Measurements from ENCODE around the gene ZNF407. TPM values are rescaled to one million over a fixed set of nuclear protein-coding genes. Genes with fewer than 3 reads are reported as not detected.
A peak's percentile ranks its signal among the peaks of the same experiment; 100 is the strongest.

ZNF407 gene
- total and polyA plus RNA-seq, 11 donors, result 3.8 to 14.7 (median 11.5) TPM

GRCh38 chr18:75010689-75011088 is 413.0 kb downstream of the ZNF407 start:
- Histone ChIP-seq H3K9me3 (no peaks in the 10 kb centered on the region), H3K4me1 (peaks cover 0 to 12% (median 5%) of the 10 kb centered on the region in 12 donors), H3K4me3 (no peak overlapping the region), H3K27ac (peak overlapping the region in 6 of 12 donors; percentile 3 to 42 (median 12)), H3K27me3 (no peaks in the 10 kb centered on the region), H3K36me3 (no peaks in the 10 kb centered on the region)
- ATAC-seq (no peak), DNase-seq (no peak)
- intact Hi-C loops (cut with DNase I), result no loop called here
- TF ChIP-seq, protein P1, sequence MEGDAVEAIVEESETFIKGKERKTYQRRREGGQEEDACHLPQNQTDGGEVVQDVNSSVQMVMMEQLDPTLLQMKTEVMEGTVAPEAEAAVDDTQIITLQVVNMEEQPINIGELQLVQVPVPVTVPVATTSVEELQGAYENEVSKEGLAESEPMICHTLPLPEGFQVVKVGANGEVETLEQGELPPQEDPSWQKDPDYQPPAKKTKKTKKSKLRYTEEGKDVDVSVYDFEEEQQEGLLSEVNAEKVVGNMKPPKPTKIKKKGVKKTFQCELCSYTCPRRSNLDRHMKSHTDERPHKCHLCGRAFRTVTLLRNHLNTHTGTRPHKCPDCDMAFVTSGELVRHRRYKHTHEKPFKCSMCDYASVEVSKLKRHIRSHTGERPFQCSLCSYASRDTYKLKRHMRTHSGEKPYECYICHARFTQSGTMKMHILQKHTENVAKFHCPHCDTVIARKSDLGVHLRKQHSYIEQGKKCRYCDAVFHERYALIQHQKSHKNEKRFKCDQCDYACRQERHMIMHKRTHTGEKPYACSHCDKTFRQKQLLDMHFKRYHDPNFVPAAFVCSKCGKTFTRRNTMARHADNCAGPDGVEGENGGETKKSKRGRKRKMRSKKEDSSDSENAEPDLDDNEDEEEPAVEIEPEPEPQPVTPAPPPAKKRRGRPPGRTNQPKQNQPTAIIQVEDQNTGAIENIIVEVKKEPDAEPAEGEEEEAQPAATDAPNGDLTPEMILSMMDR (IDR thresholded peaks at IDR 0.05), result no peak
- TF ChIP-seq POLR2A (IDR thresholded peaks at IDR 0.05), result no peak
- WGBS, 4 donors, result 62 to 70% (median 67%) methylated on average over 2 of the region's 2 CpGs

- TF ChIP-seq, protein P1 (IDR thresholded peaks at IDR 0.05), result no peak
- TF ChIP-seq POLR2A (IDR thresholded peaks at IDR 0.05), result no peak
- Histone ChIP-seq H3K27me3 (no peaks in the 10 kb centered on the region), H3K4me3 (no peak overlapping the region), H3K36me3 (no peaks in the 10 kb centered on the region), H3K27ac (no peak overlapping the region), H3K9me3 (no peaks in the 10 kb centered on the region), H3K4me1 (peaks cover 0 to under 1% (median 0%) of the 10 kb centered on the region in 12 donors)
- ATAC-seq, result no peak
- 88 to 91% (median 89%) methylated on average over 7 of the region's 7 CpGs for WGBS, 4 donors
- no peak for DNase-seq
- intact Hi-C loops (cut with DNase I), result no loop called here
Measured at GRCh38 chr18:75016025-75016717, 418.5 kb downstream of the ZNF407 start.

GRCh38 chr18:75023473-75023872 is 425.8 kb downstream of the ZNF407 start:
- 19 to 35% (median 28%) methylated on average over 4 of the region's 4 CpGs for WGBS, 4 donors
- no peaks in the 10 kb centered on the region for H3K36me3 ChIP-seq
- no peak for ATAC-seq

GRCh38 chr18:75024871-75025270 is 427.2 kb downstream of the ZNF407 start:
- WGBS, 4 donors, result 90 to 95% (median 91%) methylated on average over 8 of the region's 8 CpGs
- TF ChIP-seq, protein P1 (IDR thresholded peaks at IDR 0.05), result no peak
- TF ChIP-seq POLR2A (IDR thresholded peaks at IDR 0.05), result no peak
- H3K9me3 ChIP-seq, result no peaks in the 10 kb centered on the region
- H3K27ac ChIP-seq, result no peak overlapping the region
- ATAC-seq (no peak), DNase-seq (no peak)
- H3K36me3 ChIP-seq, result no peaks in the 10 kb centered on the region
- H3K27me3 ChIP-seq, result no peaks in the 10 kb centered on the region
- intact Hi-C loops (cut with DNase I), result no loop called here
- no peak overlapping the region for H3K4me3 ChIP-seq
- H3K4me1 ChIP-seq, result peaks cover 0 to 4% (median 0%) of the 10 kb centered on the region in 12 donors

More at GRCh38 chr18:75023473-75023872, 425.8 kb downstream of the ZNF407 start:
- Histone ChIP-seq H3K27ac (no peak overlapping the region), H3K4me1 (peaks cover 0 to 4% (median 0%) of the 10 kb centered on the region in 12 donors), H3K27me3 (no peaks in the 10 kb centered on the region), H3K9me3 (no peaks in the 10 kb centered on the region), H3K4me3 (no peak overlapping the region)
- intact Hi-C loops (cut with DNase I), result no loop called here
- no peak for DNase-seq
- no peak for TF ChIP-seq POLR2A (IDR thresholded peaks at IDR 0.05)
- TF ChIP-seq, protein P1 (IDR thresholded peaks at IDR 0.05), result no peak

Measured in heart left ventricle (tissue), 16 donors.